Sigmoid colon (tissue), 4 donors: ENCODE results near the gene ZFYVE28.

Experiments used
- CTCF ChIP-seq, 4 experiments: fragments of 450-650 bp in 3 of 4; fragments of 200-600 bp in 1 of 4; IDR thresholded peaks; one replicate each; pipeline ENCODE4 v1.5.1; 2016 to 2019; ENCODE audit warnings: antibody characterized with exemption in 4 of 4, mild to moderate bottlenecking in 3 of 4, moderate library complexity in 2 of 4
- EP300 ChIP-seq, 4 donors: sonication (generic); formaldehyde crosslinking; IDR thresholded peaks; one replicate each; pipeline ENCODE4 v1.6.1; 2017; ENCODE audit warnings: antibody characterized with exemption in 4 of 4

GRCh38 chr4:2241003-2241402 is 177.4 kb downstream of the ZFYVE28 start:
- TF ChIP-seq EP300 (IDR thresholded peaks at IDR 0.05) (no peak), CTCF (IDR thresholded peaks at IDR 0.05) (no peak)
